Hematopoietic multipotent progenitor cell (in vitro differentiated cells): ENCODE results near the gene HS6ST2. TPM values are rescaled to one million over a fixed set of nuclear protein-coding genes. Genes with fewer than 3 reads are reported as not detected.

Experiments
- DNase-seq, 3 donors: peaks; one replicate each; pipeline ENCODE4 v3.0.0-alpha.2; 2011 to 2015; ENCODE audit warnings: low read depth in 2 of 3, low spot score in 2 of 3
- total RNA-seq: library from RNA; depleted of rRNA; stranded (reverse); fragments of >200 nt; gene quantifications from one replicate; pipeline ENCODE4 v1.2.3, GENCODE V29; 2012

The HS6ST2 gene
- total RNA-seq, 1 donor, result under 0.01 TPM

DNA sequence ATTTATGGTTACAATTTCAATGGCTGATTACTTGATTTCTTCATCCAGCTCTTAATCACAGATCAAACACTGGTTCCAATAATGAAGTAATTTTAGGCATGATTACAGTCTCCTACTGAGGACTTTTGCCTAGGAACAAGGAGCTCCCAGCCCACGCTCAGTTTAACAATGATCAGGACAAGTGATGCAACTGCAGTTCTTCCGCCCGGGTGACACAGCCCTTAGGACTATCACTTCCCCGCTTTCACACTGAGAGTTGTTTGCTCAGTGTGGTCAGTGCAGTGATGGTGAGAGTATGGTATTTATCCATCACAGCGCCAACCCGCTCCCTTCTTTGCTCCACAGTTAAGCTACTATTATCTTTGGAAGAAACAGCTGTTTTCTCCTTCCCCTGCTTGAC, 266.4 kb downstream of the HS6ST2 start:
- DNase-seq, result no peak

GRCh38 chrX:132689612-132690563, 268.5 kb downstream of the HS6ST2 start:
- DNase-seq, result no peak

DNA sequence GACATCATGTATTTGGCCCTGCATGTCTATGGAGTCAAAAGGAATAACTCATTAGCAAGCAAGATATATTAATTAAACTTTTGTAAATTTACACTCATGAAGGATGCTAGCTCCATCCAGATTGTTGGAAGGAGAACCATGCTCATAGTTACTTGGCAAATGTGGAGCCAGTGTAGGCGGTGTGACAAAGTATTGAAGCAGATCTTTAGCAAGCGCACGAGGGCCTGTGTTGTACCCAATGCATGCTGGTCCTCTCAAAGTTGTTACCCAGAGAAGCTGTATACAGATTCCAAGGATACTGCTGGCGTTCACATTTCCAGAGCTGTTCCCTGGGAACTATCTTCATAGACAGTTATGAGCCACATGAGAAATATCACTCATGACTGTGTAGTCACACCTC, 273.2 kb downstream of the HS6ST2 start:
- no peak for DNase-seq

DNA sequence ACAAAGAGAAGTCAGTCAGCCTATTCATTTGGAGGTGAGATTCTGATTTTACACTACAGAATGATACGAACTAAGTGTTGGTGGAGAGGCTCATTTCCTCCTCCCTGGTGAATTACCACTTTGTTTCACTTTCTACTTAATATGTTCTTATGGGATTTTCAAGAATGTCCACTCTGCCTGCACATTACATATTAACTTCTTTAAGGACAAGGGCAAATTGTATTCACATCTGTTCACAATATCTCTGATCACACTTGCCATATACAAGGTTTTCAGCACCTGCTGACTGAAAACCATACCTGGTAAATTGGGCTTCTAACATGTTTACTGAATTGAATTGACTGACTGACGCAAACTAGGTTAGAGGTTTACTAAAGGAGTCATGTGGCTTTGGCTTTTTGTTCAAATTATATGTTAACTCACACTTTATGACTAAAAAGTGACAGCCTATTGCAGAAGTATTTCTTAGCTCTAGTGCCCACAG, 281.2 kb downstream of the HS6ST2 start:
- DNase-seq, result no peak

DNA sequence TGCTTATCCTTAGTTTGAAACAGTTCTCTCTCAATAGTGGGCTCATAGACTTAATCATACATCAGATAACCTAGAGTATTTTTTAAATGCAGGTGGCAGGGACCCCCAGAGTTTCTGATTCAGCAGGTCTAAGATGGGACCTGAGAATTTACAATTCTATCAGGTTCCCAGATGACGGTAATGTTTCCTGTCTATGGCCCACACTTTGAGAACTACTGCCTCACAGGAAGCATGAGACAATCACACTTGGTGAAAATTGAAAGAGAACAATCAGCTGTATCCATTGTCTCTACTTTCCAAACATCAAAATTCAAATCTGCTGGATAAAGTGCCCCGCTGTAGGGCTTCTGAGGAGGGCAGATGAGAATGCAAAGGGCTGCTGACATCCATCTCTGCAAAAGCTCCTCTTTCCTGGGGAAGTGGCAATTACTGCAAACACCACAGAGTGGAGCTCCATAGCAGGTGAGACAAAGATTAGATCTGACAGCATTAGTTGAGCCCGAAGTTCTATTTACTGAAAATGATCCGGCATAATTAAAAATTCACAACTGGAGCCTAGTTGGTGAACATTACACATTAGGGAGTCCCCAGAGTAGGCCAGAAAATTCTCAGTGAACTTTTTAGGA, 281.8 kb downstream of the HS6ST2 start:
- peak in 1 of 3 donors; percentile 9 for DNase-seq

- DNase-seq, result no peak
Observed at GRCh38 chrX:132676102-132676501, 282.3 kb downstream of the HS6ST2 start.

DNA sequence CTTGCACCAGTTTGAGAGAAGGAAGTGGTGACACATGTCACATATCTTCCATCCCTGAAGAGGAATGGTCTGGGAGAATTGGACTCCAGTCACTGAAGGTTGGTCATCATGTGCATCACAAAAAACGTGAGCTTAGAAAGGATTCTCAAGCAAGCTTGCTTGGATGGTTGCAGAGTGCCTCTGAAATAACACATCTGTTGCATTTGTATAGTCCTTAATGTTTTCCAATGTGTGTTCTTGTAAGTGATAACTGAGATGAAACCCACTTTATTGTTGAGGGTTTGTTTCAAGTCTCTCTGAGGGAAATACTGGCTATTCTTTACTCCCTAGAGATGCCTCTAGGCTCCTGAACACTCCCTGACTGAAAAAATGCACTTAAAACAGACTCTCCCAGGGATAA, 285.1 kb downstream of the HS6ST2 start:
- no peak for DNase-seq

GRCh38 chrX:132671229-132671641, 287.2 kb downstream of the HS6ST2 start:
- DNase-seq, result no peak

GRCh38 chrX:132669142-132669541, 289.3 kb downstream of the HS6ST2 start:
- DNase-seq, result no peak

- no peak for DNase-seq
Observed at GRCh38 chrX:132668178-132668577, 290.3 kb downstream of the HS6ST2 start.

- DNase-seq, result no peak
Observed at GRCh38 chrX:132665676-132666075, 292.8 kb downstream of the HS6ST2 start.

GRCh38 chrX:132664273-132664672, 294.2 kb downstream of the HS6ST2 start:
- DNase-seq, result no peak

- no peak for DNase-seq
Observed at GRCh38 chrX:132662844-132663243, 295.6 kb downstream of the HS6ST2 start.

GRCh38 chrX:132657876-132658275, 300.6 kb downstream of the HS6ST2 start:
- no peak for DNase-seq

DNA sequence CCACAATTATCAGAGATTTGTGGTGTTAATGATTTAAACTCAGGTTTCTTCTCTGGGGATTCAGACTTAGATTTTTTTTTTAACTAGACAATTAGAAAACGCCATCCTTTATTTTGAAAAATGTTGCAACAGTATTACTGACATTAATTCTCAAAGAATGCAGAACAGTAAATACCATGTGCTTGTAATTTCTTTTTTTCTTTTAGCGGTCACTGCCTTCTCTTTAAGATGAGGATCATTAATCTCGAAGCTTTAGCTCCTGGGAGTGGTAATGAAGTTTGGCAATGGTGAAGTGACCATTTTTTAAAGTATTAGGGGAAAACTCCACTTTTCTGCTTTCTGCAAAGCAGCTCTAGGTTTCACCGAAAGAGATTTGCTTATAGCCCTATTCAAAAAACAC, 305.6 kb downstream of the HS6ST2 start:
- DNase-seq, result no peak

DNA sequence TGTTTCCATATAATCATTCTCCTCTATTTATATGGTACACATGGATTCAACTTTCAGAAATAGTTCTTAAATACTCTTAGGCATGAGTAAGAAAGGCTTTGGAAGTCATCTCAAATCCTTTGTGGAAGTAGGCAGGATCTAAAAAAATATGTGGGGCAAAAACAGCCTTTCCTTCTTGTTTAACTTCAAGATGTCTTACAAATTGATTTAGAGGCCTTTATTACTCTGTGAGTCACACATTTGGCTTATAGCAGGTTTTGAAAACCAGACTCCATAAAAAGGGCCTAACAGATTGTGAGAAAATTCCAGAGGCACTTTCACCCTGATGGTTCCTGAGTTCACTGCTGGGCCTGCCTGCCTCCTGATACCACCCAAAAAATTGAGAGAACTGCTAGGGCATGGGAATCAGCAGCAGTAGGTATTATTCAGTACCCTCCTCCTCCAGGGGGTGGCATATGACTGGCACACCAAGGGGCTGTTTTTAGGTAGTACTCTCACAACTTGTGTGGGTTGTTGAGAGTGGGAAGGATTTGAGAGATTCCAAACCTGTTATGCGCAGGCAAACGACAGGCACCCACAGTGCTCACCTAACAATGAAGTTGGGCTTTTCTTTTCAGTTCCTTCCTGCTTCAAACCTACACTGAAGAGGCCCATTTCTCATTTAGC, 306.9 kb downstream of the HS6ST2 start:
- DNase-seq, result no peak

- DNase-seq, result no peak
Observed at GRCh38 chrX:132648895-132649294, 309.5 kb downstream of the HS6ST2 start.

DNA sequence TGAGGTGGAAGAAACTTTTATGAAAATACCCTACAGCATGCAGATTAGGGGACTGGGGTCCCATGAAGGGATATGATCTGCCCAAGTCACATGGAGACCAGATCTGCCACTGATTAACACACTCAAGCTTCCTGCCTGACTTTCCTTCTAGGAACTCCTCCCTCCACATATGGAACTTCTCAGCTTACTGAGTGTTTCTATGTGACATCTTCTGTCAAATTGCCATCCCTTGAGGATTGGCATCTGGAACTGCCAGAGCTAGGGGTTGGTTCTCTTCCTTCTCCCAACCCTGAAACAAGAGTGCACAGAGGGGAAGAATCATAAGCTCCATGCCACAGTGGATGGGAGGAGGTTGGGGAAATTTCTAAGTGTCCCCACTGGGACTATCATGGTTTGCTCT, 319.0 kb downstream of the HS6ST2 start:
- no peak for DNase-seq

DNA sequence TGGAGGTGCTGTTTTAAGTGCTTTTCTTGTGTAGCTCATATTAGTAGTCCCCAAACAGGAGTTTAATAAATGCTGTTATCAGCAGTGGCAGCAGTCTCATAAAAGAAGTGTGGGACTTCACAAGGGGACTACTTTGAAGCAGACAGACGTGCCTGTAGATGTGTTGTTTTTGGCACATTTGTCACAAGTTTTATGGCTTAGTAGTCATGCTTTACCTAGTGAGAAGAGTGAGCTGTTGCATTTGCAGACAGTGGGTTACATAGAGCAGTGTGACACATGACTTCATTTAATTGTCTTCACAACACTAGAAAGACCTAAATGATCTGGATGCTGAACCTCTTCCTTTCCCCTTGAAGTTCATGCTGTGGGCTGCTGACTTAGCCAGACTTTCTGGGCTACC, 320.1 kb downstream of the HS6ST2 start:
- DNase-seq, result no peak

DNA sequence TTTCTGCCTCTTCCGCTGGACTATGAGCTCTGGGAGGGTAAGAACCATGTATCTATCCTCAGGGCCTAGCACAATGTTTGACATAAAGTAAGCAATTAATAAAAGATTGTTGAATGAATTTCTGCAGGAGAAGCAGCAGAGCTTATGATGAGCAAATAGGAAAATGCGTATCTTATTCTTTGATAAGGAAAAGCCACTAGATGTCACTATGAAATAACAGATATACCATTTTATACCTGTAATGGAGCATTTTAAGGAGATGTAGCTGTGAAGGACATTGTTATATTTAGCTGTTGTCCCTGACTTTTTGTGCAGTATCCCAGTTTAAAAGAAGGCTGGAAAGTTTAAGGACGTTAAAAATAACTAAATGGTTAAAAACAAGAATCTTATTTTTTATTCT, 322.3 kb downstream of the HS6ST2 start:
- no peak for DNase-seq

GRCh38 chrX:132634521-132634920, 323.9 kb downstream of the HS6ST2 start:
- DNase-seq, result no peak
